K562 (cell line): ENCODE results near the gene HLF. TPM values are rescaled to one million over a fixed set of nuclear protein-coding genes. Genes with fewer than 3 reads are reported as not detected.

Experiments
- E2F6 ChIP-seq, 2 experiments: IDR thresholded peaks; 2 replicates each; pipeline ENCODE4 v1.6.1; 2011; ENCODE audit warnings: borderline replicate concordance in 1 of 2, control low read depth in 1 of 2, low read depth in 1 of 2, low read length in 1 of 2, mild to moderate bottlenecking in 1 of 2, mixed read lengths in 1 of 2, moderate library complexity in 1 of 2; ENCODE audit not compliant: insufficient read depth in 1 of 2, insufficient read length in 1 of 2, poor library complexity in 1 of 2, severe bottlenecking in 1 of 2; ENCODE audit errors: extremely low read depth in 1 of 2
- FOSL1 ChIP-seq: fragments of 200-800 bp; sonication (Bioruptor generic); conservative IDR thresholded peaks from 2 replicates; pipeline ENCODE4 v1.6.1; 2016; ENCODE audit warnings: missing genetic modification characterization, missing compliant biosample characterization
- FOXA3 ChIP-seq, 2 experiments: fragments of 450-650 bp in 1 of 2; sonication (generic) in 1 of 2; formaldehyde crosslinking; IDR thresholded peaks in 1 of 2; conservative IDR thresholded peaks in 1 of 2; 2 replicates each; pipeline versions ENCODE4 v1.4.0 to v1.8.0; 2020 to 2022; ENCODE audit warnings: mild to moderate bottlenecking in 2 of 2, missing genetic modification reagents in 1 of 2
- HBP1 ChIP-seq: fragments of 450-650 bp; formaldehyde crosslinking; IDR thresholded peaks from 2 replicates; pipeline ENCODE4 v1.4.0; 2022; ENCODE audit warnings: missing genetic modification characterization
- JUN ChIP-seq, 2 experiments: sonication (generic) in 1 of 2; formaldehyde crosslinking in 1 of 2; IDR thresholded peaks; 2 replicates each; pipeline versions ENCODE4 v1.6.1 to v1.8.0; 2012 to 2022; ENCODE audit warnings: borderline replicate concordance in 2 of 2, mild to moderate bottlenecking in 2 of 2, improper control_type of control experiment in 1 of 2, low read depth in 1 of 2, low read length in 1 of 2, missing genetic modification reagents in 1 of 2
- KAT7 ChIP-seq: sonication (generic); formaldehyde crosslinking; IDR thresholded peaks from 2 replicates; pipeline ENCODE4 v1.8.0; 2022; ENCODE audit warnings: missing genetic modification reagents, mild to moderate bottlenecking, borderline replicate concordance
- NELFE ChIP-seq: IDR thresholded peaks from 2 replicates; pipeline ENCODE4 v1.6.1; 2011; ENCODE audit warnings: mild to moderate bottlenecking; ENCODE audit not compliant: insufficient read depth, insufficient read length
- NR3C1 ChIP-seq: sonication (generic); formaldehyde crosslinking; IDR thresholded peaks from 2 replicates; pipeline ENCODE4 v1.8.1; 2022; ENCODE audit warnings: missing genetic modification reagents
- NRF1 ChIP-seq, 2 experiments: fragments of 450-650 bp; IDR thresholded peaks in 1 of 2; conservative IDR thresholded peaks in 1 of 2; 2 replicates each; pipeline ENCODE4 v1.6.1; 2014; ENCODE audit warnings: mild to moderate bottlenecking in 2 of 2
- PHB ChIP-seq: fragments of 250-450 bp; sonication (Bioruptor Pico); IDR thresholded peaks from 2 replicates; pipeline ENCODE4 v1.5.0; 2021
- PHF21A ChIP-seq: fragments of 450-650 bp; IDR thresholded peaks from 2 replicates; pipeline ENCODE4 v1.6.1; 2017; ENCODE audit warnings: low read depth, borderline replicate concordance
- PHTF2 ChIP-seq: fragments of 250-450 bp; sonication (Bioruptor Pico); IDR thresholded peaks from 2 replicates; pipeline ENCODE4 v1.5.0; 2021; ENCODE audit warnings: mild to moderate bottlenecking
- POU5F1 ChIP-seq: fragments of 150-350 bp; IDR thresholded peaks from 2 replicates; pipeline ENCODE4 v1.6.1; 2014; ENCODE audit warnings: borderline replicate concordance, low read length, low read depth, mild to moderate bottlenecking; ENCODE audit not compliant: partially characterized antibody
- SMC3 ChIP-seq: conservative IDR thresholded peaks from 2 replicates; pipeline ENCODE4 v1.6.1; 2011; ENCODE audit warnings: low read depth, low read length, improper control_type of control experiment; ENCODE audit not compliant: insufficient read depth
- THAP12 ChIP-seq: fragments of 250-450 bp; sonication (Bioruptor Pico); IDR thresholded peaks from 2 replicates; pipeline ENCODE4 v1.9.0; 2021; ENCODE audit warnings: mild to moderate bottlenecking, inconsistent platforms
- TSC22D4 ChIP-seq: fragments of 450-650 bp; IDR thresholded peaks from 2 replicates; pipeline ENCODE4 v1.6.1; 2016; ENCODE audit warnings: missing genetic modification characterization, missing biosample characterization, control low read depth
- polyA plus RNA-seq, 8 experiments: library from polyadenylated mRNA; depleted of rRNA in 4 of 8; stranded (reverse) in 5 of 8; unstranded in 3 of 8; fragments of >200 nt; fragmentation: Nextera tagmentation in 2 of 8; fragmentation: Illumina TruSeq in 1 of 8; extraction: Ambion mirVana in 2 of 8; extraction: Trizol in 1 of 8; gene quantifications; 2 replicates each; pipeline versions ENCODE4 v1.2.1 to v1.2.3, GENCODE V29; 2011 to 2014; ENCODE audit warnings: inconsistent platforms in 1 of 8, missing spikeins in 1 of 8
- total RNA-seq, 7 experiments: library from RNA; depleted of rRNA in 6 of 7; stranded (reverse); fragments of >200 nt in 6 of 7; fragmentation: Illumina TruSeq in 2 of 7; extraction: Trizol in 2 of 7; gene quantifications; 2 replicates each; pipeline versions ENCODE4 v1.2.1 to v1.2.3, GENCODE V29; 2011 to 2021; ENCODE audit warnings: low replicate concordance in 1 of 7
- TF ChIP-seq, protein P1 (sequence below): sonication (generic); formaldehyde crosslinking; IDR thresholded peaks from 2 replicates; pipeline ENCODE4 v1.8.0; 2022; ENCODE audit warnings: mild to moderate bottlenecking, missing genetic modification reagents
- TF ChIP-seq, protein P2 (sequence below): sonication (generic); formaldehyde crosslinking; IDR thresholded peaks from 2 replicates; pipeline ENCODE4 v1.8.0; 2022; ENCODE audit warnings: missing genetic modification reagents, mild to moderate bottlenecking, moderate library complexity, borderline replicate concordance

Gene HLF
- total and polyA plus RNA-seq, 9 of the 15 experiments (the other 6 are each of a cell fraction or from before 2014, with no cell fraction given): 0.03 to 0.24 (median 0.09) TPM

DNA sequence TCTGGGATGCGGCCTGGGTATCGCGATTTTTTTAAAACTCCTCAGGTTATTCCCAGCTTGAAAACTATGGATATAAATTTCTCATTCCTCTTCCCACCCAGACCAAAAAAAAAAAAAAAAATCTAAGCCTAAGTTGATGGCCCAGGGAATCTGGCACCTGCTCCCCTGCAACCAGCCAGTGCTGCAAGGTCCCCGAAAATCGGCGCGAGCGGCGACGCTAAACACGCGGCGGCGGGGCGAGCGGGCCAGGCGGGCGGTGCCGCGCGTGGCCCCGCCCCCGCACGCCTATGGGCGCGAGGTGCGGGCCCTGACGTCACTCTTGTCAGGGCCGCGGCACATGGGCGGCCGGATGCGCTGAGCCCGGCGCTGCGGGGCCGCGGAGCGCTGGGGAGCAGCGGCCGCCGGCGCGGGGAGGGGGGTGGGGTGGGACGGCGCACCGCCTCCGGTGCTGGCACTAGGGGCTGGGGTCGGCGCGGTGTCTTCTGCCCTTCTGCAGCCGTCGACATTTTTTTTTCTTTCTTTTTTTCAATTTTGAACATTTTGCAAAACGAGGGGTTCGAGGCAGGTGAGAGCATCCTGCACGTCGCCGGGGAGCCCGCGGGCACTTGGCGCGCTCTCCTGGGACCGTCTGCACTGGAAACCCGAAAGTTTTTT, at the start of gene HLF (continued):
- TF ChIP-seq THAP12 (CRISPR knock-in tag) (no peak), PHB (no peak), NRF1 (conservative IDR thresholded peaks at IDR 0.05 in 1 of 2, IDR thresholded peaks at IDR 0.05 in 1 of 2) (no peak; a peak in 2 of 4 replicates), KAT7 (CRISPR knock-in tag) (no peak), FOSL1 (0 out of 2 replicates have a peak, but pooled peaks have one; percentile 25), PHF21A (no peak), POU5F1 (no peak), JUN (IDR thresholded peaks at IDR 0.05; ENCODE audit: borderline replicate concordance, low read depth, low read length) (peak; percentile 66; the same call in 1 of the 2 replicates), JUN (CRISPR knock-in tag; IDR thresholded peaks at IDR 0.05; ENCODE audit: borderline replicate concordance) (peak; percentile 97), HBP1 (no peak), NELFE (no peak), TSC22D4 (tag) (no peak), SMC3 (no peak), E2F6 (IDR thresholded peaks at IDR 0.05; ENCODE audit: borderline replicate concordance in 1 of 2, extremely low read depth in 1 of 2, insufficient read depth in 1 of 2, insufficient read length in 1 of 2, low read depth in 1 of 2, low read length in 1 of 2, poor library complexity in 1 of 2, severe bottlenecking in 1 of 2) (peak; percentile 98 to 99), FOXA3 (CRISPR knock-in tag; conservative IDR thresholded peaks at IDR 0.05 in 1 of 2, IDR thresholded peaks at IDR 0.05 in 1 of 2) (peak in 1 of 2 experiments; percentile 78; a peak in 2 of 4 replicates), PHTF2 (no peak), NR3C1 (CRISPR knock-in tag) (peak; percentile 91)
- TF ChIP-seq, protein P1, sequence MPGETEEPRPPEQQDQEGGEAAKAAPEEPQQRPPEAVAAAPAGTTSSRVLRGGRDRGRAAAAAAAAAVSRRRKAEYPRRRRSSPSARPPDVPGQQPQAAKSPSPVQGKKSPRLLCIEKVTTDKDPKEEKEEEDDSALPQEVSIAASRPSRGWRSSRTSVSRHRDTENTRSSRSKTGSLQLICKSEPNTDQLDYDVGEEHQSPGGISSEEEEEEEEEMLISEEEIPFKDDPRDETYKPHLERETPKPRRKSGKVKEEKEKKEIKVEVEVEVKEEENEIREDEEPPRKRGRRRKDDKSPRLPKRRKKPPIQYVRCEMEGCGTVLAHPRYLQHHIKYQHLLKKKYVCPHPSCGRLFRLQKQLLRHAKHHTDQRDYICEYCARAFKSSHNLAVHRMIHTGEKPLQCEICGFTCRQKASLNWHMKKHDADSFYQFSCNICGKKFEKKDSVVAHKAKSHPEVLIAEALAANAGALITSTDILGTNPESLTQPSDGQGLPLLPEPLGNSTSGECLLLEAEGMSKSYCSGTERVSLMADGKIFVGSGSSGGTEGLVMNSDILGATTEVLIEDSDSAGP (CRISPR knock-in tag): no peak
- TF ChIP-seq, protein P2, sequence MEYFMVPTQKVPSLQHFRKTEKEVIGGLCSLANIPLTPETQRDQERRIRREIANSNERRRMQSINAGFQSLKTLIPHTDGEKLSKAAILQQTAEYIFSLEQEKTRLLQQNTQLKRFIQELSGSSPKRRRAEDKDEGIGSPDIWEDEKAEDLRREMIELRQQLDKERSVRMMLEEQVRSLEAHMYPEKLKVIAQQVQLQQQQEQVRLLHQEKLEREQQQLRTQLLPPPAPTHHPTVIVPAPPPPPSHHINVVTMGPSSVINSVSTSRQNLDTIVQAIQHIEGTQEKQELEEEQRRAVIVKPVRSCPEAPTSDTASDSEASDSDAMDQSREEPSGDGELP (CRISPR knock-in tag): peak; percentile 26; the same call in 1 of the 2 replicates
